Occipital lobe (tissue), 2 donors: ENCODE results near the gene TMEM178B. TPM values are rescaled to one million over a fixed set of nuclear protein-coding genes. Genes with fewer than 3 reads are reported as not detected.

Source experiments
- DNase-seq: peaks from one replicate; lab custom pipeline; 2025; lab: John Stamatoyannopoulos, UW
- total RNA-seq: library from RNA; depleted of rRNA; stranded (reverse); fragments of >200 nt; gene quantifications from one replicate; pipeline ENCODE4 v1.2.3, GENCODE V29; 2014

The TMEM178B gene
- total RNA-seq, 1 donor from 2014 or later: 50.7 TPM

DNA sequence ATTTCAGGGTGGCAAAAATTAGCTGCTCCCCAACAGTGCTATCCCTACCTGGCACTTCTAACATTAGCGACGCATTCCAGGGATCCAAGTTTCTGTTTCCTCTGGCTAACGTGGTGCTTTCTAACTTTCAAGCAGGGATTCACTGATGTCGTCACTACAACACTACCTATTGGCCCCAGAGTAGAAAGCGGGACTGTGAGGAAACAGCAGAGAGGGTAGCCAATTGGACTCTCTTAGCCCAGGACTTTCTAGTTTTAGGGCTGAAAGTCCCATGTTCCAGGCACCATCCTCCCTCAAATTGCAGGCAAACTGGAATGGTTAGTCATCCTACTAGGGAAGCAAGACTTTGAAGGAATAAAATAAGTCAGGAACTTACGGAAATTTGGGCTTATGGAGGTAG lies 388.1 kb downstream of the TMEM178B start:
- DNase-seq: no peak

DNA sequence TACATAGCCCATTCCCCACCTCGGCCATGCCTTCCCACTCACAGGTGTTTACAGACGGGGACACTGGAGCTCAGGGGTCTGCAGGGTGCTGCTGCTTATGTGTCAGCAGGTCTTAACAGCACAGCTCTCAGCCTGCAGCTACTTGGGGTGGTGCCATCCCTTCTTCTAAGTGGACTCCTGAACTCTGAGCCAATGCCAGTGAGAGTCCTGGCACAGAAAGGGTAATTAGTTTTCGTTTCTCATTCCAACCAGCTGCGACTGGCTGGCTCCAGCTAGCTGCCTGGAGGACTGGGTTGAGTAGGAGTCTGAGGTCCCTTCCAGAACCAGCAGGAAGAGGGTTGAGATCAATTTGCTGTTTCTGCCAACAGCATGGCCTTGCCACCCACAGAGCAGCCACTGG lies 389.1 kb downstream of the TMEM178B start:
- peak; percentile 25 for DNase-seq

DNA sequence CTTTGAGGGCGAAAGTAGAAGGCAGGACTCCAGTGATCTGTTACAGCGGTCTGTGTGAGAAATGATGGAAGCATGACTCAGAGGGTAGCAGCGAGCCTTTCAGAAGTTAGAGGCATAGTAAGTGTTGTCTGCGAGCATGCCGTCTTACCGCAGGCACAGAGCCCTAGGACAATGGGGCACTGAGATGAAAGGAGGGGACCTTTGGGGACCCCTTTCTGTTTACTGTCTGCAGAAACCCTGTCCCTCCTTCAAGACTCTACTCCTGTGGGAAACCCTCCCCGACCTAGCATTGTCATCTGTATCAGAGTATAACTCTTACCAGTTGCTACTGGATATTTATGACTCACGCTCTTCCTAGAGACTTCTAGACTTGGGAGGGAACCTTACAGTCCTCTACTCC lies 390.1 kb downstream of the TMEM178B start:
- DNase-seq: no peak

DNA sequence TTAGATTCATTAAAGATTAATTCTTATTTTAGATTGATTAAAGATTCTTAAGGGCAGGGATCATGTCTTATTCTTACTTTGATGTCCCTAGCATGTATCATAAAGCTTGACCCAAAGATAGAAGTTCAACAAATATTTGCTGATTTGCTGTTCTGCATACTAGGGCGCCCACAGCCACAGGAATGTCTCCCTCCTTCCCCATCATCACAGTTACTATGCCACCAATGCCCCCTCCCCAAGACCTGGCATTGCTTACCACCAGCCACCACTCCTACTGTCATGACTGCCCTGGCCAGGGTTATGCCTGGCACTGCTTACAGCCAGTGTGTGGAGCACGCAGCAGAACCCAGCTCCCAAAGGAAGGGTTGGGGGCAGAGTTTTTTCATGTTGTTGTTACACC lies 390.7 kb downstream of the TMEM178B start:
- no peak for DNase-seq

DNA sequence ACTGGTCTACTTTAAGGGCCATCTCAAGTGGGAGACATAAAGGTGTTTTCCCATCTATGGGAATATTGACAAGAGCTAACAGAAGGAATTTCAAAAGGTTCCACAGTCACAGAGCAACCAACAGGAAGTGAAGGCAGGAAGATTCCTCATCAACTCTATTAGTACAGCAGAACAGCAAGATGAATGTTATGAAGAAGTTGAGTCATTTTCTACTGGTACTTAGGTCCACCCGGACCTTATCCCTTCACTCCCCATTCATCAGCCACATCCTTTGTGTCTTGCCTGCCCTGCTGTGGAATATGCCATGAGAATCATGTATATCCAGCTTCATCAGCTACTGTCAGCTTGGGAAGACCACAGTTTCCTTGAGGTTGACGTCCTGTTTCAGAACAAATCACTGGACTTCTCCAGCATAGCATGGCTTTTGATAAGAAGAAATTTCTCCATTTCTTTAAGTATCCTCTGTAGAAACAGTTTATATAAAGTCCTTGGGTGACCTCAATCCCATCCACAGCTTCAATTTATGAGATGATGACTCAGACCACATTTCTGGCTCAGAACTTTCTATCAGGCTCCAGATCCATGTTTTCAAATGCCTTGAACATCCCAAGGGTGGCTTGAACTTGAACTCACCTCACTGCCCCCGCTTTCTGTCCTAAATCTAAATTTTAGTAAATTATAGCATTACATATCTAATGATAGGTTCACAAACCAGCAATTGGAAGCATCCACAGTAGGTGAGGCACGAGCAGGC lies 392.5 kb downstream of the TMEM178B start:
- no peak for DNase-seq

DNA sequence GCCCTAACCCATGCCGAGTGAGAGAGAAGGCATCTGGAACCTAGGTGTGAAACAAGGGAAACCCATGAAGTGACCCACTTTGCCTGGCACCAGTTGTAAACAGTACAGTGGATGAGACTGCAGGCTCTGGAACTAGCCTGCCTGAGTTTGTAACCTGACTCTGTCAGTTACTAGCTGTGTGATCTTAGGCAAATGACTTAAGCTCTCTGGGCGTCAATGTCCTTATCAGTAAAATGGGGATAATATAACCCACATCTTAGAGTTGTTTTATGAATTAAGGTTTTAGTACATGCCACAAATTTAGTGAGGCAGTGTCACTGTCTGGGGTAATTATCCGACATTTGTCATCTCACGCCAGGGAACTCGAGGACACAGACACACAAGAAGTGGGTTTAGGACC lies 394.5 kb downstream of the TMEM178B start:
- no peak for DNase-seq

- no peak for DNase-seq
Measured at GRCh38 chr7:141475679-141476078, 401.8 kb downstream of the TMEM178B start.

DNA sequence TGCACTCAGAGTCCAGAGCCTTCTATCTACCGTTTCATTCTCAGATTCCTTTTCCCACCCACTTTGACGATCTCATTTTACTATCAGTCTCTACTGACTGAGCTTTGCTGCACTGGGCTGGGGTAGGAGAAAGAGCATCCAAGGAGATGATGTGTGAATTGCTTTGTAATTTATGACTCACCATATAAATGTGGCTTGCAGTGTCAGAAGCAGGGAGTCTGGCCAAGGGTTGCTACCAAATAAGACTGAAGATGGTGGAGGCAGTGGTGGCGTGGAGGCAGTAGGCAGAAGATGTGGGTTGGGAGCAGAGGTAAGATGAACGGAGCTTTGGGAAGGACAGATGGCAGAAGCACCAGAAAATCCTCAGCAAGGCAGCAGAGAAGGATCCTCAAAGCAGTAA lies 404.0 kb downstream of the TMEM178B start:
- DNase-seq: peak; percentile 45

DNA sequence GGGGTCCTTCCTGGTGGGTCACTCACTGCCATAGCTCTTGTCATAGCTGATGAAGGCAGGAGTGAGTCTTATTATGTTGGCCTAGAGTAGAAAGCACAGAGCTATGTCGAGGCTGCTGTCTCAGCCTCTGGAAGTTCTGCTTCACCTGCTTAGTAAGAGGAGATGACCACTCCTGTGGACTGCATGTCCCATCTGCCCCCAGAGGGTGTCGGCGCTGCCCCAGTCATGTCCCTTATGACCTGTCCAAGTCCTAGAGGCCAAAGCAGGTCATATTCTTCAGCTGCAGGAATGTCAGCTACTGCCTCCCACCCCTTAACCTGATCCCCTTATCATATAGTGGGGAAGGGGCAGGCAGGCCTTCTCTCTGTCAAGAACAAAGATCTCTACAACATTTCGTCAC lies 405.0 kb downstream of the TMEM178B start:
- no peak for DNase-seq

GRCh38 chr7:141480953-141481352 lies 407.1 kb downstream of the TMEM178B start:
- DNase-seq: no peak

- no peak for DNase-seq
Measured at GRCh38 chr7:141481971-141482370, 408.1 kb downstream of the TMEM178B start.

- no peak for DNase-seq
Measured at GRCh38 chr7:141483044-141483443, 409.2 kb downstream of the TMEM178B start.

DNA sequence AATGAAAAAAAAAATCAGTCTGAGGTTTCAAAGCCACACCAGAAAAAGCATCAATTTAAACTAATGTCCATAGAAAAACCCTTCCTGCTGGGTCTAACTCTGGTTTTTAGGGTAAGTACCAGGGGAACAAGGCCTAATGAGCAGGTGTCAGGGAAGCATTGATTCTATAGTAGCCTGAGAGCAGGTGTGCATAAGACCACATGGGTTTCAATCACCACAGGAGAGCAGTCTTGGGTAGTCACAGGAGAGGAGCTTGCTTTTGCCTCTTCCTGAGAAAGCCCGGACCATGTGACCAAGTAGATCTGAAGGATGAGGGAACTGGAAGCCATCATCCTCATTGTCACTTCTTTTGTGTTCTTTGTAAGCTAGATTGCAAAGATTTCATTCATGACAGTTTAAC lies 411.0 kb downstream of the TMEM178B start:
- DNase-seq: no peak

DNA sequence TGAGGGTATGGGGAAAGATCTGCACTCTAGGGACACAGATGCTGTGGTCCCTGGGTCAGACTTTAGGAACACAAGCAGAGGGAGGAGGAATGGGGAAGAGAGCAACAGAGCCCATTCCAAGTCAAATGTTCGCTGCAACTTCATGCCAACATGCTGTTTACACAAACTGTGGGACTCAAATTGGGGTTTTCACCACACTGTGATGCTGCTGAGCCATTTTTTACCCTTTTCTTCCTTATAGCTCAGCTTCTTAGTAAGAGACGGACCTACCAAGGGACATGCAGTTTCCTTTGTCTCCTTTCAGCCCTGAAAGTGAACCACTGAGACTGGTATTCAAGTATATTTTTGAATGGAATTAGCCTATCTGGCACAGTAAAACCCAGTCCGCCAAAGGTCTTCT lies 413.1 kb downstream of the TMEM178B start:
- DNase-seq: no peak

- DNase-seq: no peak
Measured at GRCh38 chr7:141490474-141490873, 416.6 kb downstream of the TMEM178B start.

GRCh38 chr7:141495057-141495456 lies 421.2 kb downstream of the TMEM178B start:
- no peak for DNase-seq

- DNase-seq: no peak
Measured at GRCh38 chr7:141497391-141497790, 423.5 kb downstream of the TMEM178B start.

GRCh38 chr7:141500608-141501007 lies 426.7 kb downstream of the TMEM178B start:
- DNase-seq: no peak

- DNase-seq: no peak
Measured at GRCh38 chr7:141501451-141501850, 427.6 kb downstream of the TMEM178B start.

- DNase-seq: no peak
Measured at GRCh38 chr7:141511316-141511675, 437.4 kb downstream of the TMEM178B start.

GRCh38 chr7:141511676-141512396 lies 438.0 kb downstream of the TMEM178B start:
- DNase-seq: peak; percentile 54

GRCh38 chr7:141512597-141512996 lies 438.7 kb downstream of the TMEM178B start:
- no peak for DNase-seq

- no peak for DNase-seq
Measured at GRCh38 chr7:141513720-141514119, 439.9 kb downstream of the TMEM178B start.
